Smooth muscle cell (in vitro differentiated cells): ENCODE measurements around the gene SH3PXD2A. TPM values are rescaled to one million over a fixed set of nuclear protein-coding genes. Genes with fewer than 3 reads are reported as not detected.

Experiments
- DNase-seq: peaks from one replicate; lab custom pipeline; 2025; ENCODE audit not compliant: unreplicated experiment; lab: John Stamatoyannopoulos, UW
- H2AFZ ChIP-seq: fragments of 200-600 bp; sonication (generic); 2 replicates; pipeline ENCODE4 v1.6.0; 2016; ENCODE audit warnings: antibody characterized with exemption, low read depth, mild to moderate bottlenecking
- H3F3A ChIP-seq: fragments of 200-600 bp; sonication (generic); 2 replicates; pipeline ENCODE4 v1.6.0; 2017; ENCODE audit warnings: antibody characterized with exemption, low read depth
- H3K27ac ChIP-seq: fragments of 200-600 bp; sonication (generic); 2 replicates; pipeline ENCODE4 v1.5.1; 2016; ENCODE audit warnings: low read depth, mild to moderate bottlenecking
- H3K27me3 ChIP-seq: fragments of 200-600 bp; sonication (generic); 2 replicates; pipeline ENCODE4 v1.6.1; 2016; ENCODE audit warnings: low read depth, mild to moderate bottlenecking
- H3K36me3 ChIP-seq: fragments of 200-600 bp; sonication (generic); 2 replicates; pipeline ENCODE4 v1.5.1; 2016; ENCODE audit warnings: low read depth
- H3K4me1 ChIP-seq: fragments of 200-600 bp; sonication (generic); 2 replicates; pipeline ENCODE4 v1.5.1; 2016; ENCODE audit warnings: low read depth
- H3K4me2 ChIP-seq: fragments of 200-600 bp; sonication (generic); 2 replicates; pipeline ENCODE4 v1.6.0; 2016; ENCODE audit warnings: mild to moderate bottlenecking
- H3K4me3 ChIP-seq: fragments of 200-600 bp; sonication (generic); 2 replicates; pipeline ENCODE4 v1.5.1; 2016; ENCODE audit warnings: mild to moderate bottlenecking
- H3K79me2 ChIP-seq: fragments of 200-600 bp; sonication (generic); 2 replicates; pipeline ENCODE4 v1.6.0; 2016; ENCODE audit warnings: low read depth, mild to moderate bottlenecking
- H3K9ac ChIP-seq: fragments of 200-600 bp; sonication (generic); 2 replicates; pipeline ENCODE4 v1.6.0; 2016; ENCODE audit warnings: low read depth
- H3K9me3 ChIP-seq: fragments of 200-600 bp; sonication (generic); replicated peaks from 2 replicates; pipeline ENCODE4 v1.5.1; 2016; ENCODE audit warnings: low read depth
- H4K20me1 ChIP-seq: fragments of 200-600 bp; sonication (generic); 2 replicates; pipeline ENCODE4 v1.6.0; 2016; ENCODE audit warnings: low read depth
- CTCF ChIP-seq: fragments of 200-600 bp; sonication (generic); IDR thresholded peaks from 2 replicates; pipeline ENCODE4 v1.5.1; 2017; ENCODE audit warnings: borderline replicate concordance, mild to moderate bottlenecking, antibody characterized with exemption; ENCODE audit not compliant: insufficient read depth, poor library complexity, severe bottlenecking
- WGBS: methylation state at CpG from one replicate; pipeline ENCODE4 v1.1.7; 2016; ENCODE audit warnings: low lambda C conversion rate; 5-methylcytosine and 5-hydroxymethylcytosine counted together
- polyA plus RNA-seq: library from polyadenylated mRNA; unstranded; fragments of >200 nt; fragmentation: Nextera tagmentation; extraction: Ambion mirVana; gene quantifications from 2 replicates; pipeline ENCODE4 v1.2.1, GENCODE V29; 2016
- total RNA-seq: library from RNA; depleted of rRNA; stranded (reverse); fragments of >200 nt; gene quantifications from 2 replicates; pipeline ENCODE4 v1.2.3, GENCODE V29; 2014

Gene SH3PXD2A
- 37.6 and 37.9 TPM in 2 replicates for total RNA-seq
- 30.1 and 33.4 TPM in 2 replicates for polyA plus RNA-seq

GRCh38 chr10:103855424-103855823, at the start of gene SH3PXD2A:
SH3PXD2A (minus strand) TSS chr10:103855576; CDS start chr10:103855266, 310 bp downstream.
- peak within 1 kb of the TSS; percentile 42 for H2AFZ ChIP-seq
- no peak for DNase-seq
- no peak for TF ChIP-seq CTCF
- peak within 1 kb of the TSS; percentile 75 for H3K4me3 ChIP-seq
- H3K27me3 ChIP-seq, result no peaks in the 10 kb centered on the region
- H3K36me3 ChIP-seq, result no peaks in the 10 kb centered on the region
- peak within 1 kb of the TSS; percentile 46 for H3K9ac ChIP-seq
- H3K79me2 ChIP-seq, result peaks cover 45% of the 10 kb centered on the region
- peak within 1 kb of the TSS; percentile 95 for H3K4me2 ChIP-seq
- H3K9me3 ChIP-seq, result no peaks in the 10 kb centered on the region
- peaks cover 30% of the 10 kb centered on the region for H3F3A ChIP-seq
- WGBS, result under 1% methylated on average over 28 of the region's 54 CpGs
- peaks cover 16% of the 10 kb centered on the region for H3K4me1 ChIP-seq
- peak within 1 kb of the TSS; percentile 87 for H3K27ac ChIP-seq
- H4K20me1 ChIP-seq, result peaks cover 37% of the 10 kb centered on the region

- no peak for DNase-seq
- Histone ChIP-seq H3K79me2 (no peaks in the 10 kb centered on the region), H2AFZ (no peak overlapping the region), H3F3A (no peaks in the 10 kb centered on the region), H4K20me1 (no peaks in the 10 kb centered on the region), H3K4me1 (peaks cover 10% of the 10 kb centered on the region), H3K36me3 (peaks cover 8% of the 10 kb centered on the region), H3K27ac (peak overlapping the region; percentile 16), H3K27me3 (no peaks in the 10 kb centered on the region), H3K9ac (no peak overlapping the region), H3K4me2 (no peak overlapping the region), H3K9me3 (no peaks in the 10 kb centered on the region), H3K4me3 (no peak overlapping the region)
- 84% methylated on average over 5 of the region's 5 CpGs for WGBS
- TF ChIP-seq CTCF, result no peak
Measured at GRCh38 chr10:103901299-103901698, 45.9 kb upstream of the SH3PXD2A start.

GRCh38 chr10:103899312-103899711, 43.9 kb upstream of the SH3PXD2A start:
- DNase-seq, result no peak
- no peaks in the 10 kb centered on the region for H3F3A ChIP-seq
- peak overlapping the region; percentile 65 for H3K27ac ChIP-seq
- H3K36me3 ChIP-seq, result peaks cover 8% of the 10 kb centered on the region
- no peak overlapping the region for H3K4me3 ChIP-seq
- H4K20me1 ChIP-seq, result no peaks in the 10 kb centered on the region
- H3K79me2 ChIP-seq, result no peaks in the 10 kb centered on the region
- 84% methylated on average over 5 of the region's 5 CpGs for WGBS
- H3K9ac ChIP-seq, result no peak overlapping the region
- H3K9me3 ChIP-seq, result no peaks in the 10 kb centered on the region
- no peak overlapping the region for H2AFZ ChIP-seq
- TF ChIP-seq CTCF, result no peak
- H3K4me1 ChIP-seq, result peaks cover 10% of the 10 kb centered on the region
- H3K4me2 ChIP-seq, result no peak overlapping the region
- H3K27me3 ChIP-seq, result no peaks in the 10 kb centered on the region

- Histone ChIP-seq H3K9ac (no peak overlapping the region), H3K27me3 (no peaks in the 10 kb centered on the region), H3K4me3 (no peak overlapping the region), H3K27ac (no peak overlapping the region), H3K79me2 (no peaks in the 10 kb centered on the region), H3K9me3 (no peaks in the 10 kb centered on the region), H3K36me3 (peaks cover 8% of the 10 kb centered on the region), H3F3A (no peaks in the 10 kb centered on the region), H4K20me1 (no peaks in the 10 kb centered on the region), H3K4me2 (no peak overlapping the region), H2AFZ (no peak overlapping the region), H3K4me1 (peaks cover 10% of the 10 kb centered on the region)
- 93% methylated on average over 7 of the region's 7 CpGs for WGBS
- DNase-seq, result no peak
- no peak for TF ChIP-seq CTCF
Measured at GRCh38 chr10:103897241-103897774, 41.9 kb upstream of the SH3PXD2A start.
